Stimulated activated naive CD4-positive, alpha-beta T cell (primary cell): Measurements from ENCODE around the gene UBB.

Experiments used
- DNase-seq, 6 experiments: peaks; one replicate each; lab custom pipeline; 2025; lab: John Stamatoyannopoulos, UW

UBB gene

GRCh38 chr17:16380640-16381495, at the start of gene UBB:
Gene UBB, plus strand, starts transcription at chr17:16381091. Its CDS starts 817 bp downstream, at chr17:16381908.
- peak; percentile 86 to 98 (median 94) for DNase-seq

DNA sequence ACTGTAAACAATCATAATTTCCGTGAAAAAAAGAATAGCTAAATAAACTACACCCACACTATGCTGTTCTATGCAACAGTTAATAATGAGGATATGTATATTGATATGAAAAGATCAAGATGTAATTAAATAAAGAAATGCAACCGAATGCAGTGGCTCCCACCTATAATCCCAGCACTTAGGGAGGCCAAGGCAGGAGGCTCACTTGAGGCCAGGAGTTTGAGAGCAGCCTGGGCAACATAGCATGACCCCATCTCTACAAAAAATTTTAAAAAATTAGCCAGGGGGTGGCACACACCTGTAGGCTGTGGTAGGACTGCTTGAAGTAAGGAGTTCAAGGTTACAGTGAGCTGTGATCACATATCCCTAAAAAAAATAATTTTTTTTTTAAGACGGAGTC, 42.5 kb upstream of the UBB start:
- no peak for DNase-seq

DNA sequence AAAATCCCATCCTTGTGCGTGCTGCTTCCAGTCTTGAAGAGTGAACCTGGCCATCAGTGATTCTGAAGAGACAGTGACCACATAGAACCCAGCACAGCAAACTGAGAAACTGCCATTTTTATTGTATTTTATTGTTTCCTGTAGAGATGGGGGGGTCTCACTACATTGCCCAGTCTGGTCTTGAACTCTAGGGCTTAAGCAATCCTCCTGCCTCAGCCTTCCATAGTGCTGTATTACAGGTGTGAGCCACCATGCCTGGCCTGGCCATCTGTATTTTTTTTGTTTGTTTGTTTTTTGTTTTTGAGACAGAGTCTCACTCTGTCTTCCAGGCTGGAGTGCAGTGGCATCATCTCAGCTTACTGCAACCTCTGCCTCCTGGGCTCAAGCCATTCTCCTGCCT, 41.5 kb upstream of the UBB start:
- no peak for DNase-seq

DNA sequence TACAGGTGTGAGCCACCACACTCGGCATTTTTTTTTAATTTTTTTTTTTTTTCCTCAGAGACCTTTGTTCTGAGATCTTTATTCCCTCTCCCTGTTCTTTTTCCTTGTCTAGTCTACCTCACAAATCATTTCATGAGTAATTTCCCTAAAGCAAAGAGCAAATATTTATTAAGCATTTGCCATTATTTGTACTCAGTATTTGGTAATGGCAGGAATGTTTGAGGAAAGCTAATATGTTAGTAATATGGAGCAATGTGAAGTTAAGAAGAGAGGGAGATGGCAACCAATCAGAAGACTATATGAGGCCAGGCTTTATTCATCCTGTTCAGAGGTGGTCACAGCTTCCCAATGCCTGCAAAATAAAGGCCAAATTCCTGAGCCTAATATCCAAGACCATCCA, 40.9 kb upstream of the UBB start:
- no peak for DNase-seq

GRCh38 chr17:16342979-16343378, 37.9 kb upstream of the UBB start:
- DNase-seq: no peak

DNA sequence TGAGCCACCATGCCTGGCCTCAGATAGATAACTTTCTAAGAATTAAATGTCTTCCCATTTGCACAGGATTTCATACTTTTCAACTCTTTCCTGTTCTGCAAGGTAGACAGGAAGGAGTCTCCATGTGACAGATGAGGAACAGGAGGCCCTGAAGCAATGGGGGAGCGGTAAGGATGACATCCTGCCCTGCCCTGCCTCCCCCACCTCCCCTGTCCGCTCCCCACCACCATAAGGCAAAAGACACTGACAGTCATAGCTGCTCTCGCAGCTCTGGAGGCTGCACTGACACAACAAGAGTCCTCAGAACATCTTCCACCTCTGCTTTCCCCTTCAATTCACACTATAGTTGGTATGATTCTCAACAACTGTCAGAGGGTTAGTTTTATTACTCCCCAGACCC, 37.3 kb upstream of the UBB start:
- DNase-seq: no peak

DNA sequence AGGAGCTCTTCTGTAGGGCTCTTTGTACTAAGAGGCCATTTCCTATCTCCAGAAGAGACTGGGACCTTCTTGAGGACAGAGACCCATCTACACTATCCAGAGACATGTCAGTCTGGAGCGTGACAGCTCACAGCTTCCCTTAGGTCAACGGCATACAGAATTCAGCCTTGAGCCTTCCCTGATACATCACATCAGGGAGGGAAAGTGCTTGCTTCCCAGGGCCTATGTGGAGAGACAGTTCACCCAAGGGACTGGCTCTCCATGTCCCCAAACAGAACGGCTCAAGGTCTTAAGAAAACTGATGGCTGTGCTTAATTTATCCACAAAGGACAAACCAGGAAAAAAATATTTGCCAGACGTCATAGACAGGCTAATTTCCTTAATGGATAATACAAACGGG, 35.3 kb upstream of the UBB start:
- no peak for DNase-seq

DNA sequence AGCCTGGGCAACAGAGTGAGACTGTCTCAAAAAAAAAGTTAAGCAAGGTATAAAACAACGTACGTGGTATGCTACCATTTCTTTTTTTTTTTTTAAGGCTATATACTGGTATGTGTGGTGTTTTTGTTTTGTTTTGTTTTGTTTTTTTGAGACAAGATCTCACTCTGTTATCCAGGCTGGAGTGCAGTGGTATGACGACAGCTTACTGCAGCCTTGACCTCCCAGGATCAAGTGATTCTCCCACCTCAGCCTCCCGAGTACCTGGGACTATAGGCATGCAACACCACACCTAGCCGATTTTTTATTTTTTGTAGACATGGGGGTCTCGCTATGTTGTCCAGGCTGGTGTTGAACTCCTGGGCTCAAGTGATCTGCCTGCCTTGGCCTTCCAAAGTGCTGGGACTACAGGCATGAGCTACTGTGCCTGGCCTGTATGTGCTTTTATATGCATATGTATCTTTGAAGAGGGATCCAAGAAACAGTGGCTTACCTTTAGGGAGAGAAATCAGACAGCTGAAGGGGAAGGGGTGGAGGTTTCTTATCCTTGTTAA, 34.1 kb upstream of the UBB start:
- DNase-seq: no peak

DNA sequence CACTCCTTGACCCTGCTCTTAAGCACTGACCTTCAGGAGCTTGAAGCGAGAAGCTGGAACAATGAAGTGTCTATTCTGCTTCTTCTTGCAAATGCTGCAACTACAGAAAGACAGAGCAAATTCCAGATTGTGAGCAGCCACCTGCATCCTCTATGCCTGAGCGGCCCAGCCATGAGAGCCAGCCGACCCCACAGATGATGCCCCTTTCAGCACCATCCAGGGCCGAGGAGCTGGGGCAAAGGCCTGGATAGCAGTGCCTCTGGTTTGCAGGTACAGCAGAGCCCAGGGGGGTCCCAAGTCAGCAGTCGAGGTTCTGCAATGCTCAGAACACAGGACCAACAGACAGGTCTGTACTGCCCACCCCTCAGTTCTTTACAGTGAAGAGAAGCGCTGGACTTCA, 32.3 kb upstream of the UBB start:
- DNase-seq: no peak

GRCh38 chr17:16349431-16349830, 31.5 kb upstream of the UBB start:
- DNase-seq: no peak

- no peak for DNase-seq
These were observed 29.1 kb upstream of the UBB start for GRCh38 chr17:16351831-16352230.

DNA sequence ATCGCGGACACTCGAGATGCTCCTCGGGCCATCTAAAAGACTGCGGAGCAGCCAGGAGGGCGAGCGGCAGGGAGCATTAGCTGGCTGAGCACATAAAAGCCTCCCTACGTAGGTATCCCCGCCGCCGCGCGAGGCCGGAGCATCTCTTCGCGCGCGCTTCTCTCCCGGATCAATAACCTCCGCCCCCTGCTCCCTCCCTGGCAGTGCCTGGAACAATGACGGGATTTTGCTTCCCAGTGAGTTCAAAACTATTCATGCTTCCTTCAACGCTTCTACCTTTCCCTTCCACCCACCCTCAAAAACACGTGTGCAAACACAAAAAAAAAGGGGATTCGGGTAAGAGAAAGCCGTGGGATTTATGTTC, 28.6 kb upstream of the UBB start:
- peak in 5 of 6 experiments; percentile 7 to 33 (median 12) for DNase-seq

- peak in 5 of 6 experiments; percentile 8 to 78 (median 59) for DNase-seq
These were observed 28.1 kb upstream of the UBB start for GRCh38 chr17:16352667-16353316.

DNA sequence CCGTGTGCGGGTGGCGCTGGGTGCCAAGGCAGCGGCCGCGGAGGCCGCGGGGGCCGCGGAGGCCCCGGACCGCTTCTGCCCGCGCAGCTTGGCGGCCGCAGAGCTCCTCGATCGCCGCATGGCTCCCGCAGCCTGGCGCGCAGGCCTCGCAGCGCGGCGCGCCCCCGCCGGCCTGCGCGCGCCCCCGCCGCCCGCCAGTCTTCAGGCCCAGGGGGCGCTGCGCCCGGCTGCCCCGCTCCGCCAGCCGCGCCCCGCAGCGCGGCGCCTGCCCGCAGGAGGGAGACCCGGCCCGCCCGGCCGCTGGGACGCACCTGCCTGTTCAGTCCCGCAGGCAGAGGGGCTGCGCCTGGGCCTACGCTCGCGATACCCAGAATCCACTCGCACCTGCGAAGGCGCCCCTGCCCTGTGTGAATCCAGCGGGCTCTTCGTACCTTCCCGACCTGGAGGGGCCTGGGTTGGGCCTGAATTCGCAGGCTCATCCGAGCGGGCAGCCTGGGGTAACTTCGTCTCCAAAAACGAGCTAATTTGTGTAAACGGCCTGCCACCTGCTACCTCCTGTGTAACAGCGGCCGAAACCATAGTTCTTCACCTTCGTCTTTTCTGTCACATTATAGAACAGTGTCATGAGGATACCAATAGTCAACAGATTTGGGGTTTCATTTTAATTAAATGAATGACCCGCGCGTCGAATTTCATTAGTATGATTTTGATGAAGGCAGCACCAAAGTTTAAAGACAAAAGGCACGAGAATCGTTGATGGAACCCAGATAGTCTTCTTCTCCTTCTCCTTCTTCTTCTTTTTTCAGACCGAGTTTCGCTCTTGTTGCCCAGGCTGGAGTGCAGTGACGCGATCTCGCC, 27.3 kb upstream of the UBB start, which contains the start of gene CENPV:
CENPV (minus strand) TSS at position 153 of the 858 bp plus-strand sequence; CDS start at position 120, 33 bp downstream.
- DNase-seq: peak; percentile 34 to 78 (median 70)

GRCh38 chr17:16354585-16354984, 26.3 kb upstream of the UBB start:
- no peak for DNase-seq

GRCh38 chr17:16358394-16358793, 22.5 kb upstream of the UBB start:
- DNase-seq: no peak

DNA sequence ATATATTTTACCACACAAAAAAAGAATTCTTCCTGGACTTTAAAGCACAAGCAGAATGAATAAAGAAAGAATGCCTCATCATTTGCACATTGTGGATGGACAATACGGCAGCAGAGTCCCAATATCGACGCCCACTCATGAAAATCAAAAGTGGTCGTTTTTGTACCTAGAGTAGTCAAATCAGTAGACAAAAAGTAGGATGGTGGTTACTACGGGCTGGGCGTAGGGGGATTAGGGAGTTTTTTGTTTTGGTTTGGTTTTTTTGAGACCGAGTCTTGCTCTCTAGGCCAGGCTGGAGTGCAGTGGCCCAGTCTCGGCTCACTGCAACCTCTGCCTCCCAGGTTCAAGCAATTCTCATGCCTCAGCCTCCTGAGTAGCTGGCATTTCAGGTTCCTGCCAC, 19.0 kb upstream of the UBB start:
- no peak for DNase-seq

DNA sequence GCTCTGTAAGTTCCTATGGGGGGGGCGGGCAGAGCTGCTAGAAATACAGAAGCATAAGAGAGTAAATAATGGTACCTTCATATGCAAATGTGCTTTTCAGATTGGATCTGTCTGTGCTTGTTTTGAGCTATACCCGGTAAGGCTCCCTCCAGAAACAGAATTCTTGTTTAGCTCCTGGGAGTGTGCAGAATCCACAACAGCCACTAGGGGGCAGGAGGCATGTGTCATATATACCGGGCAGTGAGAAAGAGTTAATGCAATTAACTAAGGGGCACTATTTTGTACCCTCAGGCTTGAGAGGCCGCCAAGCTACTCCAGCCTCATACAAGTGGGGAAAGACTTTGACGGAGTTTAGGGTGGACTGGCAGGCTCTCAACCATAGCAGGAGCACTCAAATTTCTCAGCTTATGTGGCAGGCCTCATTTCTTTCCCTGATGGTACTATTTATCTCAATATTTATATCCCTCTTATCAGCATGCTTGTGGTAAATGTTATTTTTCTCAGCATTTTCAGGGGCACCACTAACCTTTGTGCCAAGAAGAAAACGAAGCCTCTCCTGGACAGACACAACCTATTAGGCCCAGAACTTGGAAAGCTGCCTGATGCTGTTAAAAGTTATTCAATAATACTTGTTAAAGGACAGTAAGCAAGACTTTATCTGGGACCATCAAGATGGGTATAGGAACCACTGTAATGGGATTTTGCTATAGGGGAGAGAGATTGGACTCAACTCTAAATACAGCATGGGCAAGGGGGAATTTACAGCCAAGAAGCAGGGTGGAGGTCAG, 16.9 kb upstream of the UBB start:
- DNase-seq: peak; percentile 22 to 72 (median 58)

DNA sequence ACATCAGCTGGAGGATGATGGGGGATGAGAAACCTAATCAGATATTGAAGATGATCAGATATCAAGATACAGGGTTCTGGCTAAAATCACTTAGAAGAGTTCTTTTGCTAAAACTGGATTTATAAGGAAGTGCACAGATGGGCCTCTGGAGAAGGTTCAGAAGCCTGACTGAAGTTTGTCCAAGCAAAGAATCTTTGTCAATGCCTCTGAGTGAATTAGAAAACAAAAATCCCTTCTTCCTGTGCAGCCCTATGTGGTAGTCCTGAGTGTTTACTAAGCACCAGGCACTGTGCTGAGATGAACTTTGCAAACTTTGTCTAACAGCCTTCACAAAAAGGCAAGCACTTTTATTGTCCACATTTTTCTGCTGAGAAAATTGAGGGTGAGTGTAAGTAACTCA, 16.3 kb upstream of the UBB start:
- DNase-seq: no peak

GRCh38 chr17:16371742-16372141, 9.1 kb upstream of the UBB start:
- no peak for DNase-seq
